GM11168 (cell line): ENCODE results near the gene CLEC18C.
"Not testable (repeated sequence)": the region's sequence is repeated elsewhere in the genome, so short reads cannot be mapped to it uniquely, and the experiment has no call there.

Experiments
- in situ Hi-C: fragments of 300-500 bp; cut with MboI; formaldehyde crosslinking; loops from one replicate; pipeline ENCODE4 v1.12.0; 2022; ENCODE audit warnings: low sequenced_read_pairs; ENCODE audit not compliant: unreplicated experiment

The CLEC18C gene

DNA sequence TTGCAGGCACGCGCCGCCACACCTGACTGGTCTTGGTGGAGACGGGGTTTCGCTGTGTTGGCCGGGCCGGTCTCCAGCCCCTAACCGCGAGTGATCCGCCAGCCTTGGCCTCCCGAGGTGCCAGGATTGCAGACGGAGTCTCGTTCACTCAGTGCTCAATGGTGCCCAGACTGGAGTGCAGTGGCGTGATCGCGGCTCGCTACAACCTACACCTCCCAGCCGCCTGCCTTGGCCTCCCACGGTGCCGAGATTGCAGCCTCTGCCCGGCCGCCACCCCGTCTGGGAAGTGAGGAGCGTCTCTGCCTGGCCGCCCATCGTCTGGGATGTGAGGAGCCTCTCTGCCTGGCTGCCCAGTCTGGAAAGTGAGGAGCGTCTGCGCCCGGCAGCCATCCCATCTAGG is 30.4 kb downstream of the CLEC18C start:
- in situ Hi-C loops, result not testable (repeated sequence)

DNA sequence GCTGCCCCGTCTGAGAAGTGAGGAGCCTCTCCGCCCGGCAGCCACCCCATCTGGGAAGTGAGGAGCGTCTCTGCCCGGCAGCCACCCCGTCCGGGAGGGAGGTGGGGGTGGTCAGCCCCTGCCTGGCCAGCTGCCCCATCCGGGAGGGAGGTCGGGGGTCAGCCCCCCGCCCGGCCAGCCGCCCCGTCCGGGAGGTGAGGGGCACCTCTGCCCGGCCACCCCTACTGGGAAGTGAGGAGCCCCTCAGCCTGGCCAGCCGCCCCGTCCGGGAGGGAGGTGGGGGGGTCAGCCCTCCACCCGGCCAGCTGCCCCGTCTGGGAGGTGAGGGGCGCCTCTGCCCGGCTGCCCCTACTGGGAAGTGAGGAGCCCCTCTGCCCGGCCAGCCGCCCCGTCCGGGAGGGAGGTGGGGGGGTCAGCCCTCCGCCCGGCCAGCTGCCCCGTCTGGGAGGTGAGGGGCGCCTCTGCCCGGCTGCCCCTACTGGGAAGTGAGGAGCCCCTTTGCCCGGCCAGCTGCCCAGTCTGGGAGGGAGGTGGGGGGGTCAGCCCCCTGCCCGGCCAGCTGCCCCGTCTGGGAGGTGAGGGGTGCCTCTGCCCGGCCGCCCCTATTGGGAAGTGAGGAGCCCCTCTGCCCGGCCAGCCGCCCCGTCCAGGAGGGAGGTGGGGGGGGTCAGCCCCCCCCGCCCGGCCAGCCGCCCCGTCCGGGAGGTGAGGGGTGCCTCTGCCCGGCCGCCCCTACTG is 31.2 kb downstream of the CLEC18C start:
- in situ Hi-C loops, result not testable (repeated sequence)

- in situ Hi-C loops, result not testable (repeated sequence)
Observed at GRCh38 chr16:70206382-70206781, 32.8 kb downstream of the CLEC18C start.

GRCh38 chr16:70218586-70218985 is 45.0 kb downstream of the CLEC18C start:
- in situ Hi-C loops, result not testable (repeated sequence)

- in situ Hi-C loops, result not testable (repeated sequence)
Observed at GRCh38 chr16:70222574-70222973, 49.0 kb downstream of the CLEC18C start.

- in situ Hi-C loops, result not testable (repeated sequence)
Observed at GRCh38 chr16:70223216-70223615, 49.6 kb downstream of the CLEC18C start.

- in situ Hi-C loops, result not testable (repeated sequence)
Observed at GRCh38 chr16:70223971-70224513, 50.5 kb downstream of the CLEC18C start.

DNA sequence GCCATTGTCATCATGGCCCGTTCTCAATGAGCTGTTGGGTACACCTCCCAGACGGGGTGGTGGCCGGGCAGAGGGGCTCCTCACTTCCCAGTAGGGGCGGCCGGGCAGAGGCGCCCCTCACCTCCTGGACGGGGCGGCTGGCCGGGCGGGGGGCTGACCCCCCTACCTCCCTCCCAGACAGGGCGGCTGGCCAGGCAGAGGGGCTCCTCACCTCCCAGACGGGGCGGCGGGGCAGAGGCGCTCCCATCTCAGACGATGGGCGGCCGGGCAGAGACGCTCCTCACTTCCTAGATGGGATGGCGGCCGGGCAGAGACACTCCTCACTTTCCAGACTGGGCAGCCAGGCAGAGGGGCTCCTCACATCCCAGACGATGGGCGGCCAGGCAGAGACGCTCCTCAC is 51.1 kb downstream of the CLEC18C start:
- in situ Hi-C loops, result not testable (repeated sequence)

GRCh38 chr16:70225430-70225829 is 51.8 kb downstream of the CLEC18C start:
- in situ Hi-C loops, result not testable (repeated sequence)

DNA sequence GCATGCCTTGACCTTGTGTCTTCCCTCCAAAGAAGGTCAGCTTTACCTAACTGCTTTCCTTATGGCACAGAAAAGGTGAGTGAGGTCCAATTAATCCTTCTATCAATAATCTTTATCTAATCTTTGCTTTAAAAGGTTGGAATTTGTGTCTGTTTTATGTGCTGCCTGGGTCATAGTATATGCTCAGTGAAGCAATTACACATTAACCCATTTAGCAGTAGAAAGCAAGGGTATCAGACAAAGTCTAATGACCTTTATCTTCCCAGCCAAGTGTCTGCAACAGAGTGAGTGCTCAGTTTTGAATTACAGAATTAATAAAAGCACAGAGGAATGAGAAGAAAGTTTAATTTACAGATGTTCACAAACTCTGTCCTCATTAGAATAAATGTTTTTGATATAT is 52.4 kb downstream of the CLEC18C start:
- in situ Hi-C loops, result not testable (repeated sequence)

DNA sequence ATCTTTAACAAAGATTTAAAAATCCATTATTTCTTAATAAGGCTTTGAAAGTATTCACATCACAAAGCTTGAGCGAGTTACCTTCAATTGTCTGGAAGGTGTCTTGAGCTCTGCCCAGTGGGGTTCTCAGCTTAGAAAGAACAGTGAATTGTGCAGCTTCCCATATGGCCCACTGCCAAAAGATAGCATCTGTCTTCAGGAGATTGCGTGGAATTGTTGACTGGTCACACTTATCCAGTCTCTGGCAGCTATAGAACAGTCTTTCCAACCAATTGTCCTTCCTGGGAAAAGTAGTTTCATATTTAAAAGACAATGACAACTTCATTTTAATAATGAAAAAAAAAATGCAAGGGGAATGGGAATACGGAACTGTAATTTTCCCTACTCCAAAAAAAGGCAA is 58.2 kb downstream of the CLEC18C start:
- in situ Hi-C loops, result not testable (repeated sequence)
